ENCODE data around the gene ALDH1L1.

Gene ALDH1L1

DNA sequence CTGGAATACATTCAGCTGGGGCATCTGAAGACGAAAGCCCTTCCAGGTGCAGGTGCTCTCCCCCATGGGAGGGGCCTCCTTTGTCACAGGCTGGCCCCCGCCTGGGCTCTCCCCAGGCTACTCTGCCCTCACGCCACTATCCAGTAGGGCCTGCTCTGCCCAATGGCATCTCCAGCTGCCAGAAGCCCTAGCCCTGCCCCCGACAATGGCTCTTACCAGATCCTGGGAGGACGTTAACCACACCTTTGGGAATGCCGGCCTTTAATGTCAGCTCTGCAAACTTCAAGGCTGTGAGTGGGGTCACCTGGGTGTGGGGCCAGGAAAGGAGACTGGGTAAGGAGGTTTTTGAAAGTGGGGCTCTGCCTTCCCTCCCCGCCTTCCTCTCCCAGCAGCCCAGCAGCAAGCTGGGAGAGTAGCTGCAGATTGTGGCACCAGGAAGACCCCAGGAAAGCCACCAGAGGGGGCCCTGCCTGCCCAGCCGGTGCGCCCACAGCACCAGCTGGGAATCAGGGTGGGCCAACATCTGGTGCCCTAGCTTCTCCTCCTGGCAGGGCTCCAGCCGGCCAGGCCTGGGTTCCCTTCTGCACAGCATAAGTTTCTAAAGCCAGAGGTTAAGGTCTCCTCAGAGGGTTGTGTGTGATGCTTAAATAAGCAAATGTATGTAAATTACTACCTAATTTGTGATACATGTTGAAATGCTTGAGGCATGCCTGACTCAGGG is 56.1 kb downstream of the ALDH1L1 start:
- no peak for DNase-seq (ENCODE audit: low read depth in 1 of 2, low spot score in 1 of 2)

DNA sequence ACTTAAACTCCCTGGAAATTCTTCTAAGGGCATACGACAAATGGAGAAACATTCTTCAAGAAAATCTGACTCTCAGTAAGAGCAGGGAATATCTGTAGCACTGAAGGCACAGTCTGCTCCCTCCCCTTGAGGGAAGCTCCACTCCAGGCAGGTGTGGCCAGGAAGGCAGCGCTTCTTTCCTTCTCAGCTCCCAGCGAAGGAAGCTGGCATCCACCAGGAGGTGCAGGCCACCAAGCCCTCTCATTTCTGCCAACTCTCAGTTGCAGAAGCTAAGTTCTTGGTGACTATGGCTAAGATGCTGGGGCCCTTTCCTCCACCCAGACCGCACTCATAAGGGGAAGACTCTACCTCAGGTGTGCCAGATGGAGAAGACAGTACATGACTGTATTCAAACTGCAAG is 58.8 kb downstream of the ALDH1L1 start:
- no peak for DNase-seq (ENCODE audit: low read depth in 1 of 2, low spot score in 1 of 2)

DNA sequence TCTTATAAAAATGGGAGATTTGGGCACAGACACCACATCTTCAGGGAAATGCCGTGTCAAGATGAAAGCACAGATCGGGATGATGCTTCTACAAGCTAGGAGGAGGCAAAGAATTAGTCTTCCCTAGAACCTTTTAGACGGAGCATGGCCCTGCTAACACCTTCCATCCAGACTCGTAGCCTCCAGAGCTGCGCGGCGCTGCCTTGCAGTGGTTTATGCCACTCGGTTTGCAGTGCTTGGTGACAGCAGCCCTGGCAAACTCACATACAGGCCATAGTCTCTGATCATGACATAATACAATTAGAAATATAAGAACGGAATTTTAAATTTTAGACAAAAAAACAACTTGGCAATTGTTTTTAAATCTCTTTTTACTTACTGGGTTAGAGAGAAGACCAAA is 59.3 kb downstream of the ALDH1L1 start:
- no peak for DNase-seq (ENCODE audit: low read depth in 1 of 2, low spot score in 1 of 2)

GRCh38 chr3:126119976-126120375 is 60.4 kb downstream of the ALDH1L1 start:
- no peak for DNase-seq (ENCODE audit: low read depth in 1 of 2, low spot score in 1 of 2)

DNA sequence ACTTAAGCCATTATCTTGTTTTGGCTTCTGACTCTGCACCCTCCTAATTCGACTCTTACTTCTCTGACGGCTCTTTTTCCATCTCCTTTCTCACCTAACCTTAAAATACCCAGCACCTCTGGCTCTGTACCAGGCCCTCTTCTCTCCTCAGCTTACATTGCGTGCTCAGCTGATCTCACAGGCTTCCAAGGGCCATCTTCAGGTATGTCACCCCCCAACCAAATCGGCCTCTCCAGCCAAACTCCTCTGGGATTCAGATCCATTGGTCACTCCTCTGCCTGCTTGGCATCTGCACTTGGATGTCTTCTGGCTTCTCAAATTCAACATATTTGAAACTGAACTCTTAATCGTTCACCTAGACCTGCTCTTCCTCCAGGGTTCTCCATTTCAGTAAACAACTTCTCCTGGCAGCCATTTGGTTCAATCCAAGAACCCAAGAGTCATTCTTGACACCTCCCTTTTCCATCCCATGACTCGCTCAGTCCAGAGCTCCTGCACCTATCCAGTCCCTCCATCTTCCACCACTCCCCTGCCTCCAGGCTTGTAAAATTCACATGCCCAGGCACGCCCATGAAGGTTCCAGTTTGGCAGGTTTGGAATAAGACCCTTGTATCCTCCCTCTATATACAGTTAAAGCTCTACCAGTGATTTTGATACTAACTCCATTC is 61.2 kb downstream of the ALDH1L1 start:
- DNase-seq (ENCODE audit: low read depth in 1 of 2, low spot score in 1 of 2): no peak

DNA sequence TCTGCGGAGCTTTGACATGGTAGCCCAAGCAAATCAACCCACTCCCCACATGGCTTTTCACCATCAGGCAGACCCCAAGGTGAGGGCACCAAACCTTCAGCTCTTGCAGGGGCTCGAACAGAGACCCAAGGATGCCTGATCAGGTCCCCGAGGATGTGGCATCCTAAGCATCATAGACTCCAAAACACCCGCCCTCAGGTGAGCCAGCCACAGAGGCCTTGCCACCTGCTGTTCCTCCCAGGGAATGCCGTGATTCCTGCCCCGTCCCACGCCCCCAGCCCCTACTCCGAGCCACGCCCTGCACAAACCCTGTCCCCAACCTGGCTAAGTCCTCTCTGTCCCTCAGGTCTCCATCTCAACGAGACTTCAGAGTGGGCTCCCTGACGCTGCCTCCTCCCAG is 61.8 kb downstream of the ALDH1L1 start:
- DNase-seq (ENCODE audit: low read depth in 1 of 2, low spot score in 1 of 2): no peak

DNA sequence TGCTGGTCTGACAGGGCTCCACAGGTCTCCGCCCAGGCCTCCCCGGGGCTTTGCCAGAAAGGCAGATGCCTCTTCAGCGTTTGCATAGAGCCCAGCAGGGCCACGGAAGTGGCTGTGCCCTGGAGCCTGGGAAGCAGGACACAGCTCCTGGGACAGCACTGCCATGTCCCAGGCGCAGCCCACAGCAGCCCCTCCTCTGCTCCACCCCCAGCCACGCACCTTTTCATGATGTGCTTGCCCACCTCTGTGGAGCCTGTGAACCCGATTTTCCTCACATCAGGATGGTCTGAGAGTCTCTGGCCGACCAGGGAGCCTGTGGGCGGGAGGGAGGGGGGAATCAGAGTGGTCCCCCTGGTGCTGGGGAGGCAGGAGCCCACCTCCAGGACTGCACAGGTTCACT is 62.6 kb downstream of the ALDH1L1 start:
- no peak for DNase-seq (ENCODE audit: low read depth in 1 of 2, low spot score in 1 of 2)

GRCh38 chr3:126117212-126117611 is 63.2 kb downstream of the ALDH1L1 start:
- no peak for DNase-seq (ENCODE audit: low read depth in 1 of 2, low spot score in 1 of 2)

DNA sequence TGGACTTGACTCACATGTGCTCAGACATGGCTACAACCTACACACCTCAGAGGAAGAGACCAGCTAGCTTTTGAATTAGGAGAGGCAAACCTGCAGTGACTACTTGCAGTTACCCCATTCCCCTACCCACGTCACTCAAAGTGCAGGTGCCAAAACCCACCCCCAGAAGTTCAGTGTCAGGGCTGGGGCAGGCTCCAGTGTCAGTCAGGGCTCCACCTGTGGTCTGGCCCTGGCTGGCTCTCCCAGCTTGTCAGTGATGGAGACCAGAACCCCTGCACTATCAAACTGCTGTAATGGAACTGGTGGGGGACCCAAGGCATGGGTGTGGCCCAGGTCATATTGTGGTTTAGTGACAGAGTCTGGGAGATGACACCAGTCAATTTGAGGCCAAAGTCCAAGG is 63.9 kb downstream of the ALDH1L1 start:
- DNase-seq (ENCODE audit: low read depth in 1 of 2, low spot score in 1 of 2): no peak

DNA sequence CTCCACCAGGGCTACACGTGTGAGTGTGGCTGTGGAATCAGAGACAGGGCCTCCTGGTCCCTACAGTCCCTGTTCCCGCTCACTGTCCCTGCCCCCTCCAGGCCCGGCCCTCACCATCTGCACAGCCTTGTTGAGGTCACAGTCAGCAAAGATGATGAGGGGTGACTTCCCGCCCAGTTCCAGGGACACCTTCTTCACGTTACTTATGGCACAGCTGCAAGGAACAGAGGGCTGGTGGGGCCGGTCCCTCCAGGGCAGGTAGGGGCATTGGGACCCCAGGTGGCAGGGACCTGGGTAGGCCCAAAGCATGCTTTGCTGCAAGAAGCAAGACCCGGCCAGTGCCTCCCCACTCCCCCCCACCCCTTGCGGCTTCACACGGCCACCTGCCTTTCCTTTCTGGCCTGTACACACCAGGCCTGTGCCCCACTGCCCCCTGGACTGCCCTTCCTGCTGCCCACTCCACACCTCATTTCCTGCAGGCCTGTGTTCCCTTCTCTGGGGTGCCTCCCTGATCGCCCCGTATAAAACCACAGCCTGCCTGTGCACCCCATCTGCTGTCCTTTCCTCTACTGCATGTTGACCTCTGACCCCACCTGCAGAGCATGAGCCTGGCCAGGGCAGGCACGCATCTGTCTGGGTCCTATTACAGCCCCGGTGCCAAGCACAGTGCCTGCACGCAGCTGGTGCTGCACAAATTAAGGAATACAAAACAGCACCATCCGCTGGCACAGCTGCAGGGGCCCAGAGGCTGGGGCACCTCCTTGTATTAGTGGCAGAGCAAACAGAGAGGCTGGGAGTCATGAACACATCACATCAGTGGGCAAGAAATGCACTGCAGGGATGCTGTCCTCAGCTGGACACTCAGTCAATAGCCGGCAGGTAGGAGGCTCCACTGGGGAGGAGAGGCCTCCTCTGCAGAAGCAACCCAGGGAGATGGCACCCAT is 65.7 kb downstream of the ALDH1L1 start:
- no peak for DNase-seq (ENCODE audit: low read depth in 1 of 2, low spot score in 1 of 2)

DNA sequence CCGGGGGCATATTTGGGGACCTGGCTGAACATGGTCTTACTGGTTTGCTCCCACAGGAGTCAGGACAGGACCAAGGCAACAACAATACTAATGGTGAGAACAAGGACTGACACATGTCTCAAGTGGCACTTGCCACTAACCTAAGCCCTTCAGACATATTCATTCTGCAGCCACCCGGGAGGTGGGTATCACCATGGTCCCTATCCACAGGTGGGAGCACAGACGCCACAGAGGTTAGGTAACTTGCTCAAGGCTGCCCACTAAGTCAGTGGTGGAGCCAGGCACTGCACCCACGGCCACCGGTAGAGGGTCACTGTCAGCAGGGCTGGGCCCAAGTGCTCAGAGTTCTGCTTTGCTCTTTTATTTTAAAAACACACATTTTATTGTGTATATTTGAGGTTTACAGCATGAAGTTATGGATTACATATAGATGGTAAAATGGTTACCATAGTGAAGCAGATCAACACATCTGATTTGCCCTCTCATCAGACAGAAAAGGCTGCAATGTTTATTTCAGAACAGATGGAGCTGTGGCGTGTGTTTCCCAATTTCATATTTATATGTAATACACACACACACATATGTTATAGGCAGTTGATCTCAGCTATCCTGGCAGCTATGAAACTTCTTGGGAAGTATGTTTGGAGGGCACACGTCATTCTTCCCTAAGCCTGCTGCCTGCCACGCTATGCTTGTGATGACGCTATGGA is 66.5 kb downstream of the ALDH1L1 start:
- DNase-seq (ENCODE audit: low read depth in 1 of 2, low spot score in 1 of 2): no peak

DNA sequence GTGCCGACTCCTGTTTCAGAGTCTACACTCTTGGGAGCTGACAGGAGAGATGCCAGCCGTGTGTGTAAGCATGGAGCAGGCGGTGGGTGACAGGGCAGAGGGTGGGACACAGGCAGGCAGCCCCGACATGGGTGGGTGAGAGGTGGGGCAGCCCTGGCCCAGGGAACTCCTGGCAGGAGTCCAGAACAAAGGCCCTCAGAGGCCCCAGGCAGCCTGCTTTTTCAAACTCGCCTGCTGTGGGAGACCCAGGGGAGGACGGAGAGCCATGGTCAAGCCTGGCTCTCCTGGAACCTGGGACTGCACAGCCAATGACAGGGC is 67.2 kb downstream of the ALDH1L1 start:
- no peak for DNase-seq (ENCODE audit: low read depth in 1 of 2, low spot score in 1 of 2)

- DNase-seq (ENCODE audit: low read depth in 1 of 2, low spot score in 1 of 2): no peak
Observed at GRCh38 chr3:126112531-126113237, 67.7 kb downstream of the ALDH1L1 start.

- DNase-seq (ENCODE audit: low read depth in 1 of 2, low spot score in 1 of 2): no peak
Observed at GRCh38 chr3:126111566-126112475, 68.6 kb downstream of the ALDH1L1 start.

DNA sequence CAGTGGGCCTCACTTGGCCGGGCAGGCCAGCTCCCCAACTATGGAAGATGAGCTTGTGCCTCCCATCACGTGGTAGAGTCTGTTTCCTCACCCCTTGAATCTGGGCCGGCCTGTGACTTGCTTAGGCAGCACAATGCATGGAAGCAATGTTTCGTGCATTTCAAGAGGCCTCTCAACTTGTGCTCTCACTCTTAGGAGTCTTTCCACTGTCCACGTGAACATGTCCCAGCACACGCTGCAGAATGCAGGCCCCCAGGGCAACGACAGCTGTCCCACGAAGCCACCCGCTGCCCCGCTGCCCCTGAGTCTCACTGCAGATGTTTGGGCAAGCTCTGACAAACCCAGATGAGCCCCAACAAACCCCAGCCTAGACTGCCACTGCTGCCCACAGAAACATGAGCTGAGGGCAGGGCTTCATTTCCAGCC is 69.2 kb downstream of the ALDH1L1 start:
- DNase-seq (ENCODE audit: low read depth in 1 of 2, low spot score in 1 of 2): no peak

DNA sequence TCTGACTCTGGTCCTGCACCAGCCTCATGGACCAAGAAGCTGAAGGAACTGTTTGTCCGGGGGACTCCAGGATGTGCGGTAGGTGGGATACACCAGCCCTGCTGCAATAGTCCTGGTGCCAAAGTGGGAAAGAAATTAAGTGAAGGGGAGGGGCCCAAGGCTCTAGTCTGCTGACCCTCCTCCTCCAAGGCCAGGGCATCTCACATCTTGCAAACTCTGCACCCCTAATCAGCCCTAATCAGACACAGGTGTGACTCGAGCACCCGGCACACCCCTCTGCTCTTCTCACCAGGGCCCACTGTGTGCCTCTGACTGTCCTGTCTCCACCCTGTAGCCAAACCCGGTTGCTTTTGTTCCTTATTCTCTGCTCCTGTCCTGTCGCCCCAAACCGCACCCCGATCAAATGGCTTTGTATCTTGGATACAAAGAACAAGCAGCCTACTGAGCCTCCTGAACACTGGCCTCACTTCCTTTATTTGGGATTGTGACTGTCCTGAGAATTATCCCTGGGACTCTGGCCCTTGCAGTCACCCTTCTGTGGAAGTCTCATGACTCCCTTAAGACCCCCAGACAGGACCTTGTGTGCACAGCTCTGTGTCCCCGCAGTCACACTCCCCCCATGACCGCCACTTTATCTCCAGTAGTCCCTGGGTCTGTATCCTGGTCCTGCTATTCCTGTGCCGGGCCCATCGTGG is 69.8 kb downstream of the ALDH1L1 start:
- no peak for DNase-seq (ENCODE audit: low read depth in 1 of 2, low spot score in 1 of 2)

DNA sequence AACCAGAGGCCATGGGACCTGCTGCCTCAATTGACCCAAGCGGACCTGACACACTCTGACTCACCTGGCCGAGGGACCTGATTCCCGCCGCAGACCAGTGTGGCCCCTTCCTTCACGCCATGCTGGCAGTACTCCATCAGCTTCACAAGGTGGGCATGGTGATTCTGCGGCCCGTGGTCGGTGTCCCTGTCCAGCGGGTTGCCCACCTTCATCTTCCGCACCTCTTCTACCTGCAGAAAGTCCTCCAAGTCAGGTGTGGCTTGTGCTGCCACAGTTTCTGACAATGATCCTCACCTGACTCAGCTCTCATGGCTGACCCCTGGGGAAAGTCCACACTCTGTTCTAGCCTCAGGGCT is 70.5 kb downstream of the ALDH1L1 start:
- no peak for DNase-seq (ENCODE audit: low read depth in 1 of 2, low spot score in 1 of 2)

GRCh38 chr3:126109146-126109879 is 71.1 kb downstream of the ALDH1L1 start:
- no peak for DNase-seq (ENCODE audit: low read depth in 1 of 2, low spot score in 1 of 2)

- no peak for DNase-seq (ENCODE audit: low read depth in 1 of 2, low spot score in 1 of 2)
Observed at GRCh38 chr3:126108676-126109050, 71.7 kb downstream of the ALDH1L1 start.

All from stimulated activated CD4-positive, alpha-beta T cell treated with anti-CD3 and anti-CD28 coated beads, Interleukin-15, amount 100 ng/mL, for 1 hour (primary cell).